ENCODE data around the gene ATP5PF.
"Not testable (repeated sequence)": the region's sequence is repeated elsewhere in the genome, so short reads cannot be mapped to it uniquely, and the experiment has no call there.

The ATP5PF gene

GRCh38 chr21:25701529-25701928 lies 33.2 kb downstream of the ATP5PF start:
- DNase-seq (ENCODE audit: low spot score), result no peak
- H3K4me3 ChIP-seq, result no peak overlapping the region
- H3K27ac ChIP-seq, result no peak overlapping the region
- TF ChIP-seq CTCF (IDR thresholded peaks at IDR 0.05), result no peak

GRCh38 chr21:25700741-25701140 lies 34.0 kb downstream of the ATP5PF start:
- H3K27ac ChIP-seq, result no peak overlapping the region
- TF ChIP-seq CTCF (IDR thresholded peaks at IDR 0.05), result no peak

GRCh38 chr21:25695461-25695860 lies 39.2 kb downstream of the ATP5PF start:
- H3K27ac ChIP-seq; H3K4me3 ChIP-seq; DNase-seq (ENCODE audit: low spot score): not testable (repeated sequence)

More at GRCh38 chr21:25700741-25701140, 34.0 kb downstream of the ATP5PF start:
- no peak for DNase-seq (ENCODE audit: low spot score)
- H3K4me3 ChIP-seq, result no peak overlapping the region

GRCh38 chr21:25691976-25692375 lies 42.7 kb downstream of the ATP5PF start:
- no peak for TF ChIP-seq CTCF (IDR thresholded peaks at IDR 0.05)
- no peak for DNase-seq (ENCODE audit: low spot score)
- no peak overlapping the region for H3K4me3 ChIP-seq
- H3K27ac ChIP-seq, result no peak overlapping the region

- no peak for DNase-seq (ENCODE audit: low spot score)
- no peak for TF ChIP-seq CTCF (IDR thresholded peaks at IDR 0.05)
- Histone ChIP-seq H3K4me3 (no peak overlapping the region), H3K27ac (peak overlapping the region in 1 of 2 donors; percentile 9)
These were observed 45.5 kb downstream of the ATP5PF start for GRCh38 chr21:25689226-25689625.

GRCh38 chr21:25688275-25689155 lies 46.2 kb downstream of the ATP5PF start:
- no peak for DNase-seq (ENCODE audit: low spot score)
- TF ChIP-seq CTCF (IDR thresholded peaks at IDR 0.05), result no peak
- no peak overlapping the region for H3K27ac ChIP-seq
- no peak overlapping the region for H3K4me3 ChIP-seq

- DNase-seq (ENCODE audit: low spot score), result no peak
- H3K27ac ChIP-seq, result no peak overlapping the region
- H3K4me3 ChIP-seq, result no peak overlapping the region
- no peak for TF ChIP-seq CTCF (IDR thresholded peaks at IDR 0.05)
These were observed 46.9 kb downstream of the ATP5PF start for GRCh38 chr21:25687787-25688186.
